ENCODE data around the gene MED25.
A peak's percentile ranks its signal among the peaks of the same experiment; 100 is the strongest.

The MED25 gene

GRCh38 chr19:49799798-49800376, 18.2 kb upstream of the MED25 start:
- no peak for FAIRE-seq

GRCh38 chr19:49800771-49801170, 17.3 kb upstream of the MED25 start:
- FAIRE-seq: no peak

- FAIRE-seq: no peak
Measured at GRCh38 chr19:49801401-49801888, 16.6 kb upstream of the MED25 start.

GRCh38 chr19:49801966-49802661, 16.0 kb upstream of the MED25 start:
- no peak for FAIRE-seq

GRCh38 chr19:49802836-49803528, 15.1 kb upstream of the MED25 start:
- no peak for FAIRE-seq

GRCh38 chr19:49803529-49803856, 14.6 kb upstream of the MED25 start:
- no peak for FAIRE-seq

- FAIRE-seq: no peak
Measured at GRCh38 chr19:49805822-49806619, 12.1 kb upstream of the MED25 start.

- no peak for FAIRE-seq
Measured at GRCh38 chr19:49806620-49806959, 11.5 kb upstream of the MED25 start.

GRCh38 chr19:49807058-49807903, 10.8 kb upstream of the MED25 start:
- no peak for FAIRE-seq

- no peak for FAIRE-seq
Measured at GRCh38 chr19:49807904-49808675, 10.0 kb upstream of the MED25 start.

- no peak for FAIRE-seq
Measured at GRCh38 chr19:49808711-49809159, 9.4 kb upstream of the MED25 start.

- no peak for FAIRE-seq
Measured at GRCh38 chr19:49809160-49809940, 8.7 kb upstream of the MED25 start.

GRCh38 chr19:49809941-49810389, 8.1 kb upstream of the MED25 start:
- FAIRE-seq: no peak

GRCh38 chr19:49811328-49811727, 6.8 kb upstream of the MED25 start:
- FAIRE-seq: no peak

GRCh38 chr19:49812452-49812996, 5.6 kb upstream of the MED25 start:
- FAIRE-seq: no peak

- FAIRE-seq: peak; percentile 97
Measured at GRCh38 chr19:49812997-49813861, 4.9 kb upstream of the MED25 start, which contains the start of gene FUZ. Gene FUZ, minus strand, starts transcription at chr19:49813292. Its CDS starts 186 bp downstream, at chr19:49813106.

- no peak for FAIRE-seq
Measured at GRCh38 chr19:49814010-49814409, 4.1 kb upstream of the MED25 start.

GRCh38 chr19:49816590-49816989, 1.5 kb upstream of the MED25 start:
- no peak for FAIRE-seq

All from TTC549 (cell line).